Endodermal cell (in vitro differentiated cells): ENCODE measurements around the gene PHC1. TPM values are rescaled to one million over a fixed set of nuclear protein-coding genes. Genes with fewer than 3 reads are reported as not detected.
"Not testable (repeated sequence)": the region's sequence is repeated elsewhere in the genome, so short reads cannot be mapped to it uniquely, and the experiment has no call there.

Experiments
- DNase-seq: peaks from one replicate; pipeline ENCODE4 v3.0.0-alpha.2; 2017
- H3K27ac ChIP-seq: 2 replicates; pipeline ENCODE4 v1.5.1; 2013; ENCODE audit warnings: mild to moderate bottlenecking, low read depth, low read length, moderate library complexity
- H3K27me3 ChIP-seq: 2 replicates; pipeline ENCODE4 v1.6.1; 2013; ENCODE audit warnings: mild to moderate bottlenecking, low read length, moderate library complexity; ENCODE audit not compliant: insufficient read depth, control insufficient read depth, poor library complexity, severe bottlenecking
- H3K36me3 ChIP-seq: 2 replicates; pipeline ENCODE4 v1.7.0; 2013; ENCODE audit warnings: mild to moderate bottlenecking, low read length, moderate library complexity; ENCODE audit not compliant: control insufficient read depth, insufficient read depth
- H3K4me1 ChIP-seq: one replicate; pipeline ENCODE4 v1.7.0; 2013; ENCODE audit warnings: low read length; ENCODE audit not compliant: control insufficient read depth, insufficient read depth
- H3K4me3 ChIP-seq: 2 replicates; pipeline ENCODE4 v1.5.1; 2013; ENCODE audit warnings: mild to moderate bottlenecking, low read length, moderate library complexity
- H3K9ac ChIP-seq: 2 replicates; pipeline ENCODE4 v1.6.1; 2013; ENCODE audit warnings: mild to moderate bottlenecking, low read length, moderate library complexity; ENCODE audit not compliant: poor library complexity, severe bottlenecking; ENCODE audit errors: extremely low read depth
- H3K9me3 ChIP-seq: 2 replicates; pipeline ENCODE4 v1.6.1; 2013; ENCODE audit warnings: mild to moderate bottlenecking, low read length, moderate library complexity; ENCODE audit not compliant: control insufficient read depth
- H3K27ac Mint-ChIP-seq: 2 replicates; pipeline ENCODE4 v1.8.0; 2020; ENCODE audit warnings: mixed read lengths
- H3K27me3 Mint-ChIP-seq: 2 replicates; pipeline ENCODE4 v1.8.0; 2021; ENCODE audit warnings: mild to moderate bottlenecking, mixed read lengths; ENCODE audit not compliant: insufficient read depth
- H3K36me3 Mint-ChIP-seq: 2 replicates; pipeline ENCODE4 v1.8.0; 2020; ENCODE audit warnings: low read depth, mixed read lengths
- H3K4me1 Mint-ChIP-seq: 2 replicates; pipeline ENCODE4 v1.8.0; 2020; ENCODE audit warnings: mixed read lengths
- H3K4me3 Mint-ChIP-seq: 2 replicates; pipeline ENCODE4 v1.8.0; 2020; ENCODE audit warnings: mild to moderate bottlenecking, moderate library complexity, mixed read lengths
- H3K9me3 Mint-ChIP-seq: 2 replicates; pipeline ENCODE4 v1.8.0; 2020; ENCODE audit warnings: mild to moderate bottlenecking, mixed read lengths
- WGBS, 2 experiments: methylation state at CpG; one replicate each; pipeline versions ENCODE4 v1.1.5 to v1.1.7; 2013; ENCODE audit warnings: missing lambda C conversion rate in 2 of 2, mixed read lengths in 1 of 2; ENCODE audit not compliant: insufficient coverage in 1 of 2, insufficient read length in 1 of 2; 5-methylcytosine and 5-hydroxymethylcytosine counted together
- total RNA-seq, 2 donors: library from RNA; stranded (reverse); fragmentation: NEBNext Ultra II Directional in 1 of 2; extraction: Animal tissue kit (Norgen Biotek cat#: 25700) in 1 of 2; gene quantifications; 2 replicates in 1 of 2; 3 replicates in 1 of 2; pipeline ENCODE4 v1.2.1, GENCODE V29; 2021
- TF ChIP-seq, protein P1 (sequence below): fragments of 200-600 bp; sonication (generic); conservative IDR thresholded peaks from 2 replicates; pipeline ENCODE4 v1.5.0; 2021; ENCODE audit warnings: antibody characterized with exemption, mild to moderate bottlenecking

PHC1 gene
- total RNA-seq, 2 donors from 2014 or later = 100 to 538 TPM

DNA sequence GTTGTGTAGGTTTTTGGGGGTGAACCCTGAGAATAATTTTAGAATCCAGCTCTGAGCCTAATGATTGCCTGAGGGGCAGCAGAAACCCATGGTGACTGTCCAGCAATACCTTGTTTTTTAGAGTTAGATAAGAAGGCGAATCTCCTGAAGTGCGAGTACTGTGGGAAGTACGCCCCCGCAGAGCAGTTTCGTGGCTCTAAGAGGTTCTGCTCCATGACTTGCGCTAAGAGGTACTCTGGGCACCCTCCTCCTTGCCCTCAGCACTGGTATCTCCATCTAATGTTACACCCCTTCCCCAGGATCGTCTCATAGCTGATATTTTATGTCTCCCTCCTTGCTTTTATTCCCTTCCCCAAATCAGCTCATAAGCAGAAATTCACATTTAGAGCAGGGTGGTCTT, 22.4 kb downstream of the PHC1 start:
- Histone ChIP-seq H3K9ac (no peak overlapping the region), H3K9me3 (no peaks in the 10 kb centered on the region), H3K4me1 (no peaks in the 10 kb centered on the region), H3K4me3 (no peak overlapping the region), H3K27me3 (no peaks in the 10 kb centered on the region), H3K36me3 (peaks cover 58% of the 10 kb centered on the region), H3K27ac (no peak overlapping the region)
- Mint-ChIP-seq H3K36me3 (peaks cover 68% of the 10 kb centered on the region), H3K9me3 (no peaks in the 10 kb centered on the region), H3K4me1 (no peaks in the 10 kb centered on the region), H3K27me3 (no peaks in the 10 kb centered on the region), H3K27ac (no peak overlapping the region), H3K4me3 (no peak overlapping the region)
- 94 to 98% methylated on average over 6 to 7 of the region's 7 CpGs for WGBS, 2 experiments
- DNase-seq = no peak
- TF ChIP-seq, protein P1, sequence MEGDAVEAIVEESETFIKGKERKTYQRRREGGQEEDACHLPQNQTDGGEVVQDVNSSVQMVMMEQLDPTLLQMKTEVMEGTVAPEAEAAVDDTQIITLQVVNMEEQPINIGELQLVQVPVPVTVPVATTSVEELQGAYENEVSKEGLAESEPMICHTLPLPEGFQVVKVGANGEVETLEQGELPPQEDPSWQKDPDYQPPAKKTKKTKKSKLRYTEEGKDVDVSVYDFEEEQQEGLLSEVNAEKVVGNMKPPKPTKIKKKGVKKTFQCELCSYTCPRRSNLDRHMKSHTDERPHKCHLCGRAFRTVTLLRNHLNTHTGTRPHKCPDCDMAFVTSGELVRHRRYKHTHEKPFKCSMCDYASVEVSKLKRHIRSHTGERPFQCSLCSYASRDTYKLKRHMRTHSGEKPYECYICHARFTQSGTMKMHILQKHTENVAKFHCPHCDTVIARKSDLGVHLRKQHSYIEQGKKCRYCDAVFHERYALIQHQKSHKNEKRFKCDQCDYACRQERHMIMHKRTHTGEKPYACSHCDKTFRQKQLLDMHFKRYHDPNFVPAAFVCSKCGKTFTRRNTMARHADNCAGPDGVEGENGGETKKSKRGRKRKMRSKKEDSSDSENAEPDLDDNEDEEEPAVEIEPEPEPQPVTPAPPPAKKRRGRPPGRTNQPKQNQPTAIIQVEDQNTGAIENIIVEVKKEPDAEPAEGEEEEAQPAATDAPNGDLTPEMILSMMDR = no peak

DNA sequence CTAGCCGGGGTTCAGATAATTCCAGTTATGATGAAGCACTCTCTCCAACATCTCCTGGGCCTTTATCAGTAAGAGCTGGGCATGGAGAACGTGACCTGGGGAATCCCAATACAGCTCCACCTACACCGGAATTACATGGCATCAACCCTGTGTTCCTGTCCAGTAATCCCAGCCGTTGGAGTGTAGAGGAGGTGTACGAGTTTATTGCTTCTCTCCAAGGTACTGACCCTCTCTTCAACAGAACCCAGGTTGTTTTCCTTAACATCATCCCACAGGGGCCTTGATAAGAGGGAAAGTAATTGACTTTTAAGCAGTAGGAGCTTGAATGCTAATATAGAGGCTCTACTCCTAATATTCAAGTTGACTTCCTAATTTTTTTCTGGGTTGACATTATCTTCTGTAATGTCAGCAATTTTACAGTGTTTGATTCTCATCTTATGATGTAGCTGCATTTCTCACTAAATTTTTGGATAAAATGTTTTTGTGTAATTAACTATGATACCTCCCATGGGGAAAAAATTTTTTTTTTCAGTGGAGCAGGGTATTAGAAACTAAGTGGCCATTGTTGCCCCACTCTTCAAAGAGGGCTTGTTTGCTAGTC, 23.6 kb downstream of the PHC1 start:
- H3K4me1 Mint-ChIP-seq, H3K4me3 Mint-ChIP-seq, H3K9ac ChIP-seq, H3K27me3 Mint-ChIP-seq, H3K27ac Mint-ChIP-seq, H3K9me3 Mint-ChIP-seq, H3K9me3 ChIP-seq, H3K4me1 ChIP-seq, H3K27ac ChIP-seq, H3K27me3 ChIP-seq, H3K4me3 ChIP-seq, DNase-seq: not testable (repeated sequence)
- H3K36me3 Mint-ChIP-seq = peaks cover 72% of the 10 kb centered on the region
- WGBS, 2 experiments = no CpG with 5 or more reads among the region's 5 CpGs
- peaks cover 62% of the 10 kb centered on the region for H3K36me3 ChIP-seq

DNA sequence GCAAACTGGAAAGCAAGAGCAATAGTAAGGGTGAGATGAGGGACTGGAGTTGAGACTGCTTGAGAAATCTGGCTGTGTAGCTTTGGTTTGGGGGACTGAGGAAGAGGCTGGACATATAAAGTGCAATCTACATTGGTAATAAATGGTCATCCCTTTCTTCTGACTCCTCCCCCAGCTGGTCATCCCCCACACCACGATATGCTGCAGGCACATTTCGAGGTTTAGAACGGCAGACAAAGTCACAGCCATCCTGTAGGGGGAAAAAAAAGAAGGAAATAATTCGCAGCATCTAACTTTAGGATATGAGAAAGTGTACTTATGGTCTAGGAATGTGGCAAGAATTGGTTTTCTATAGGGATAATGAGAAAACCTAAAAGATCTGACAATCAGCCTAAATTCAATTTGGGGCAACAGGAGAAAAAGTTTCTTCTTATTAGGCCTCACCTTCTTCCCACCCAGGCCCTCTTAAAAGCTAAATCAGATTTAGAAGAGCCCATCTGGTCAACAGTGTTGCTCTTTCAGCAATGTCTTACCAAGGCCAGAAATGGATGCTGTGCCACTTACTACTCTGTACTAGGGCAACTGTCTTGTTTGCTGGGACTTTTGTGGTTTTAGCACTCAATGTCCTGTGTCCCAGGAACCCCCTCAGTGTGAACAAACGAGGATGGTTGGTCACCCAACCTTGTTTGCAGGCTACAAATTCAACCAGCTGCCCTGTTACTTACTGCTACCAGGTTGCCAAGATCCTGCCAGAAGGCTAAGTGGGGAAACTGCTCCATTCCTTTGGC, 27.6 kb downstream of the PHC1 start:
- no peak overlapping the region for H3K27ac ChIP-seq
- H3K36me3 Mint-ChIP-seq = peaks cover 72% of the 10 kb centered on the region
- WGBS, 2 experiments = 88 to 91% methylated on average over 2 to 5 of the region's 5 CpGs
- H3K4me3 Mint-ChIP-seq = no peak overlapping the region
- no peaks in the 10 kb centered on the region for H3K4me1 ChIP-seq
- H3K27me3 ChIP-seq = no peaks in the 10 kb centered on the region
- H3K27me3 Mint-ChIP-seq = no peaks in the 10 kb centered on the region
- peaks cover 4% of the 10 kb centered on the region for H3K4me1 Mint-ChIP-seq
- no peak for DNase-seq
- peaks cover 71% of the 10 kb centered on the region for H3K36me3 ChIP-seq
- peak overlapping the region; percentile 15 for H3K27ac Mint-ChIP-seq
- H3K4me3 ChIP-seq = no peak overlapping the region
- TF ChIP-seq, protein P1 = no peak
- H3K9ac ChIP-seq = no peak overlapping the region
- H3K9me3 Mint-ChIP-seq = no peaks in the 10 kb centered on the region
- no peaks in the 10 kb centered on the region for H3K9me3 ChIP-seq
